H9 (cell line): ENCODE results near the gene CDC27. TPM values are rescaled to one million over a fixed set of nuclear protein-coding genes. Genes with fewer than 3 reads are reported as not detected.
"Not testable (repeated sequence)": the region's sequence is repeated elsewhere in the genome, so short reads cannot be mapped to it uniquely, and the experiment has no call there.

Source experiments
- DNase-seq: peaks from one replicate; pipeline ENCODE4 v3.0.0-alpha.2; 2017
- H2AFZ ChIP-seq: one replicate; pipeline ENCODE4 v1.6.1; 2013; ENCODE audit warnings: mild to moderate bottlenecking, low read length, control low read depth, moderate library complexity
- H2AK5ac ChIP-seq: 2 replicates; pipeline ENCODE4 v1.6.1; 2013; ENCODE audit warnings: low read length, control low read depth, mixed read lengths; ENCODE audit not compliant: insufficient read length
- H2BK120ac ChIP-seq: one replicate; pipeline ENCODE4 v1.6.1; 2013; ENCODE audit warnings: low read depth, mild to moderate bottlenecking, low read length, control low read depth, inconsistent platforms; ENCODE audit not compliant: poor library complexity, severe bottlenecking
- H2BK12ac ChIP-seq: 2 replicates; pipeline ENCODE4 v1.6.1; 2013; ENCODE audit warnings: low read length, control low read depth, mixed read lengths, low read depth; ENCODE audit not compliant: insufficient read length
- H2BK15ac ChIP-seq: 2 replicates; pipeline ENCODE4 v1.6.1; 2013; ENCODE audit warnings: low read depth, low read length, control low read depth
- H2BK20ac ChIP-seq: one replicate; pipeline ENCODE4 v1.6.1; 2013; ENCODE audit warnings: low read depth, mild to moderate bottlenecking, low read length, control low read depth, inconsistent platforms; ENCODE audit not compliant: poor library complexity, severe bottlenecking
- H2BK5ac ChIP-seq: 2 replicates; pipeline ENCODE4 v1.6.1; 2013; ENCODE audit warnings: low read length, control low read depth, mixed read lengths; ENCODE audit not compliant: insufficient read length
- H3K14ac ChIP-seq: 2 replicates; pipeline ENCODE4 v1.6.1; 2013; ENCODE audit warnings: low read length, control low read depth; ENCODE audit not compliant: insufficient read depth
- H3K18ac ChIP-seq: 2 replicates; pipeline ENCODE4 v1.6.1; 2013; ENCODE audit warnings: low read depth, mild to moderate bottlenecking, mixed read lengths, low read length, control low read depth; ENCODE audit not compliant: insufficient read length
- H3K23ac ChIP-seq: 2 replicates; pipeline ENCODE4 v1.6.1; 2013; ENCODE audit warnings: low read length, control low read depth, mixed read lengths, low read depth; ENCODE audit not compliant: insufficient read length
- H3K23me2 ChIP-seq: 2 replicates; pipeline ENCODE4 v1.6.1; 2013; ENCODE audit warnings: low read depth, mild to moderate bottlenecking, mixed read lengths, low read length, control low read depth; ENCODE audit not compliant: insufficient read length, poor library complexity, severe bottlenecking
- H3K27ac ChIP-seq: 2 replicates; pipeline ENCODE4 v1.5.1; 2013; ENCODE audit warnings: low read length, control low read depth, mixed read lengths, low read depth; ENCODE audit not compliant: insufficient read length
- H3K27me3 ChIP-seq: 2 replicates; pipeline ENCODE4 v1.6.1; 2013; ENCODE audit warnings: low read length, control low read depth, inconsistent platforms; ENCODE audit not compliant: insufficient read depth
- H3K4ac ChIP-seq: 2 replicates; pipeline ENCODE4 v1.6.1; 2013; ENCODE audit warnings: low read depth, mild to moderate bottlenecking, control low read depth, inconsistent platforms, low read length, moderate library complexity
- H3K4me1 ChIP-seq: 2 replicates; pipeline ENCODE4 v1.6.1; 2013; ENCODE audit warnings: low read length, control low read depth, inconsistent platforms; ENCODE audit not compliant: insufficient read depth
- H3K4me2 ChIP-seq: 2 replicates; pipeline ENCODE4 v1.6.1; 2013; ENCODE audit warnings: low read length, control low read depth, mixed read lengths; ENCODE audit not compliant: insufficient read length, insufficient read depth
- H3K56ac ChIP-seq: 2 replicates; pipeline ENCODE4 v1.6.1; 2013; ENCODE audit warnings: low read depth, mild to moderate bottlenecking, mixed read lengths, low read length, control low read depth; ENCODE audit not compliant: insufficient read length
- H3K79me1 ChIP-seq: 2 replicates; pipeline ENCODE4 v1.6.1; 2013; ENCODE audit warnings: low read depth, mild to moderate bottlenecking, moderate library complexity, low read length, control low read depth, inconsistent platforms; ENCODE audit not compliant: insufficient read depth, poor library complexity, severe bottlenecking
- H3K79me2 ChIP-seq: 2 replicates; pipeline ENCODE4 v1.6.1; 2013; ENCODE audit warnings: low read length, control low read depth, inconsistent platforms; ENCODE audit not compliant: insufficient read depth
- H3K9ac ChIP-seq: 2 replicates; pipeline ENCODE4 v1.6.1; 2013; ENCODE audit warnings: low read length, control low read depth, mixed read lengths; ENCODE audit not compliant: insufficient read length; ENCODE audit errors: extremely low read depth
- H3K9me3 ChIP-seq: one replicate; pipeline ENCODE4 v1.6.1; 2013; ENCODE audit warnings: low read depth, low read length, inconsistent platforms; ENCODE audit not compliant: control insufficient read depth
- H3T11ph ChIP-seq: one replicate; pipeline ENCODE4 v1.6.1; 2013; ENCODE audit warnings: mild to moderate bottlenecking, low read length, control low read depth, inconsistent platforms
- H4K20me1 ChIP-seq: one replicate; pipeline ENCODE4 v1.6.1; 2013; ENCODE audit not compliant: control insufficient read depth, insufficient read length, insufficient read depth
- H4K5ac ChIP-seq: 2 replicates; pipeline ENCODE4 v1.6.1; 2013; ENCODE audit warnings: low read depth, mild to moderate bottlenecking, mixed read lengths, low read length, control low read depth; ENCODE audit not compliant: insufficient read length
- H4K8ac ChIP-seq: replicated peaks from 2 replicates; pipeline ENCODE4 v1.6.1; 2013; ENCODE audit warnings: low read length, control low read depth, mixed read lengths, low read depth; ENCODE audit not compliant: insufficient read length
- H4K91ac ChIP-seq: 2 replicates; pipeline ENCODE4 v1.6.1; 2013; ENCODE audit warnings: low read depth, mild to moderate bottlenecking, moderate library complexity, mixed read lengths, low read length, control low read depth; ENCODE audit not compliant: insufficient read length
- H3K27ac Mint-ChIP-seq, 3 experiments: 2 replicates in 2 of 3; 3 replicates in 1 of 3; pipeline ENCODE4 v1.8.0; 2020 to 2021; ENCODE audit warnings: mixed read lengths in 3 of 3, mild to moderate bottlenecking in 1 of 3, moderate library complexity in 1 of 3
- H3K27me3 Mint-ChIP-seq: 2 replicates; pipeline ENCODE4 v1.8.0; 2021; ENCODE audit warnings: low read depth, mild to moderate bottlenecking, moderate library complexity, mixed read lengths
- H3K36me3 Mint-ChIP-seq, 3 experiments: 2 replicates in 2 of 3; 3 replicates in 1 of 3; pipeline ENCODE4 v1.8.0; 2020 to 2021; ENCODE audit warnings: low read depth in 3 of 3, mixed read lengths in 3 of 3; ENCODE audit not compliant: insufficient read depth in 1 of 3
- H3K4me1 Mint-ChIP-seq, 2 experiments: 2 replicates each; pipeline ENCODE4 v1.8.0; 2020; ENCODE audit warnings: mixed read lengths in 2 of 2
- H3K4me3 Mint-ChIP-seq, 2 experiments: 2 replicates in 1 of 2; 3 replicates in 1 of 2; pipeline ENCODE4 v1.8.0; 2020 to 2021; ENCODE audit warnings: mild to moderate bottlenecking in 2 of 2, mixed read lengths in 2 of 2, moderate library complexity in 1 of 2
- H3K9me3 Mint-ChIP-seq, 2 experiments: 2 replicates in 1 of 2; 3 replicates in 1 of 2; pipeline ENCODE4 v1.8.0; 2020; ENCODE audit warnings: mild to moderate bottlenecking in 2 of 2, mixed read lengths in 2 of 2, moderate library complexity in 1 of 2
- CTCF ChIP-seq: fragments of 200-600 bp; sonication (generic); conservative IDR thresholded peaks from 3 replicates; pipeline ENCODE4 v1.8.0; 2021; ENCODE audit warnings: antibody characterized with exemption, mild to moderate bottlenecking
- WGBS: extraction: QIAGEN DNeasy Blood & Tissue Kit; methylation state at CpG from one replicate; pipeline ENCODE4 v1.1.7; 2013; ENCODE audit warnings: missing lambda C conversion rate, low lambda C conversion rate, mixed read lengths; ENCODE audit not compliant: insufficient read length; ENCODE audit errors: extremely low coverage; 5-methylcytosine and 5-hydroxymethylcytosine counted together
- total RNA-seq: library from RNA; stranded (reverse); gene quantifications from 2 replicates; pipeline ENCODE4 v1.2.1, GENCODE V29; 2021

Gene CDC27
- total RNA-seq, 1 experiment from 2014 or later: 82.5 TPM

GRCh38 chr17:47106130-47106529 is 83.0 kb downstream of the CDC27 start:
- Mint-ChIP-seq H3K4me1 (no peaks in the 10 kb centered on the region; a peak in 1 of 4 replicates), H3K4me3 (no peak overlapping the region), H3K36me3 (no peaks in the 10 kb centered on the region; a peak in 2 of 7 replicates), H3K27ac (no peak overlapping the region), H3K9me3 (peaks cover 0 to 5% of the 10 kb centered on the region in 2 experiments; a peak in 3 of 5 replicates), H3K27me3 (peaks cover 3% of the 10 kb centered on the region; the same call in 1 of the 2 replicates)
- Histone ChIP-seq H3K4ac (no peak overlapping the region), H3K23ac (no peak overlapping the region), H3K23me2 (no peaks in the 10 kb centered on the region), H3K4me1 (no peaks in the 10 kb centered on the region), H3K79me2 (no peaks in the 10 kb centered on the region), H3T11ph (no peak overlapping the region), H3K9me3 (no peaks in the 10 kb centered on the region), H3K56ac (no peak overlapping the region), H4K8ac (no peak overlapping the region), H3K79me1 (no peaks in the 10 kb centered on the region), H2AK5ac (no peak overlapping the region), H4K91ac (no peak overlapping the region), H2BK5ac (no peak overlapping the region), H4K5ac (no peak overlapping the region), H3K14ac (no peak overlapping the region), H2AFZ (no peak overlapping the region), H2BK20ac (no peak overlapping the region), H3K27me3 (no peaks in the 10 kb centered on the region), H4K20me1 (no peaks in the 10 kb centered on the region), H2BK120ac (no peak overlapping the region), H3K18ac (no peak overlapping the region), H2BK15ac (no peak overlapping the region), H3K4me2 (no peak overlapping the region), H2BK12ac (no peak overlapping the region), H3K27ac (no peak overlapping the region), H3K9ac (no peak overlapping the region)
- no CpG with 5 or more reads among the region's 7 CpGs for WGBS
- no peak for DNase-seq
- no peak for TF ChIP-seq CTCF

GRCh38 chr17:47105246-47105645 is 83.8 kb downstream of the CDC27 start:
- not testable (repeated sequence) for H3K23me2 ChIP-seq, H3K79me1 ChIP-seq, H4K5ac ChIP-seq, H3K79me2 ChIP-seq, H3K4me2 ChIP-seq, H3K27me3 ChIP-seq, H3K14ac ChIP-seq, H4K8ac ChIP-seq, H2BK5ac ChIP-seq, H3K4me3 Mint-ChIP-seq, DNase-seq, H2AK5ac ChIP-seq, H2BK12ac ChIP-seq, H3K23ac ChIP-seq, H3K27me3 Mint-ChIP-seq, H3K36me3 Mint-ChIP-seq, H3K4me1 ChIP-seq, H2BK15ac ChIP-seq, H3K9me3 ChIP-seq, H3T11ph ChIP-seq, H2BK120ac ChIP-seq, H2BK20ac ChIP-seq, H2AFZ ChIP-seq, H3K18ac ChIP-seq, H3K9me3 Mint-ChIP-seq, H3K27ac Mint-ChIP-seq, H4K91ac ChIP-seq, H3K9ac ChIP-seq, H3K4ac ChIP-seq, H3K56ac ChIP-seq, H3K4me1 Mint-ChIP-seq, H4K20me1 ChIP-seq, H3K27ac ChIP-seq
- no CpG with 5 or more reads among the region's 1 CpG for WGBS
